ENCODE results near the gene SLC25A51.
"Not testable (repeated sequence)": the region's sequence is repeated elsewhere in the genome, so short reads cannot be mapped to it uniquely, and the experiment has no call there.

- TF ChIP-seq CTCF, POLR2A (IDR thresholded peaks at IDR 0.05): not testable (repeated sequence)
These were observed 12.9 kb downstream of the SLC25A51 start for GRCh38 chr9:37891042-37891441.

Data from heart left ventricle (tissue), 13 donors.